Germinal center (tissue), 1 donor: Measurements from ENCODE around the gene MAP3K7CL.

ENCODE experiments used
- DNase-seq: peaks from one replicate; pipeline ENCODE4 v3.0.0; 2012; ENCODE audit warnings: mixed read lengths, low spot score

MAP3K7CL gene

GRCh38 chr21:29168891-29169315 is 38.5 kb downstream of the MAP3K7CL start:
- no peak for DNase-seq

- no peak for DNase-seq
These were observed 40.5 kb downstream of the MAP3K7CL start for GRCh38 chr21:29170944-29171343.

GRCh38 chr21:29172282-29172681 is 41.8 kb downstream of the MAP3K7CL start:
- no peak for DNase-seq

GRCh38 chr21:29174607-29175013 is 44.2 kb downstream of the MAP3K7CL start:
- no peak for DNase-seq

- DNase-seq: no peak
These were observed 45.1 kb downstream of the MAP3K7CL start for GRCh38 chr21:29175408-29176134.

GRCh38 chr21:29176471-29177120 is 46.2 kb downstream of the MAP3K7CL start:
- DNase-seq: no peak

- no peak for DNase-seq
These were observed 47.4 kb downstream of the MAP3K7CL start for GRCh38 chr21:29177800-29178199.

- DNase-seq: no peak
These were observed 48.5 kb downstream of the MAP3K7CL start for GRCh38 chr21:29178926-29179325.

- no peak for DNase-seq
These were observed 49.1 kb downstream of the MAP3K7CL start for GRCh38 chr21:29179503-29179902.

GRCh38 chr21:29181799-29182470 is 51.5 kb downstream of the MAP3K7CL start:
- DNase-seq: no peak

GRCh38 chr21:29182691-29183092 is 52.2 kb downstream of the MAP3K7CL start:
- DNase-seq: no peak

GRCh38 chr21:29184037-29184436 is 53.6 kb downstream of the MAP3K7CL start:
- no peak for DNase-seq

GRCh38 chr21:29185172-29185571 is 54.7 kb downstream of the MAP3K7CL start:
- no peak for DNase-seq

- DNase-seq: no peak
These were observed 55.2 kb downstream of the MAP3K7CL start for GRCh38 chr21:29185633-29186032.

- no peak for DNase-seq
These were observed 55.8 kb downstream of the MAP3K7CL start for GRCh38 chr21:29186246-29186645.

GRCh38 chr21:29187944-29188343 is 57.5 kb downstream of the MAP3K7CL start:
- DNase-seq: no peak

GRCh38 chr21:29189353-29189752 is 58.9 kb downstream of the MAP3K7CL start:
- DNase-seq: no peak

GRCh38 chr21:29190923-29191331 is 60.5 kb downstream of the MAP3K7CL start:
- DNase-seq: no peak

- DNase-seq: no peak
These were observed 62.6 kb downstream of the MAP3K7CL start for GRCh38 chr21:29193072-29193471.

- no peak for DNase-seq
These were observed 63.5 kb downstream of the MAP3K7CL start for GRCh38 chr21:29193901-29194300.

- no peak for DNase-seq
These were observed 63.9 kb downstream of the MAP3K7CL start for GRCh38 chr21:29194342-29194741.

GRCh38 chr21:29194847-29195246 is 64.4 kb downstream of the MAP3K7CL start:
- DNase-seq: no peak
